Retina (tissue), 1 donor: ENCODE measurements around the gene MRPS5.
"Not testable (repeated sequence)": the region's sequence is repeated elsewhere in the genome, so short reads cannot be mapped to it uniquely, and the experiment has no call there.

Source experiments
- DNase-seq: peaks from one replicate; pipeline ENCODE4 v3.0.0-alpha.2; 2016

Gene MRPS5

DNA sequence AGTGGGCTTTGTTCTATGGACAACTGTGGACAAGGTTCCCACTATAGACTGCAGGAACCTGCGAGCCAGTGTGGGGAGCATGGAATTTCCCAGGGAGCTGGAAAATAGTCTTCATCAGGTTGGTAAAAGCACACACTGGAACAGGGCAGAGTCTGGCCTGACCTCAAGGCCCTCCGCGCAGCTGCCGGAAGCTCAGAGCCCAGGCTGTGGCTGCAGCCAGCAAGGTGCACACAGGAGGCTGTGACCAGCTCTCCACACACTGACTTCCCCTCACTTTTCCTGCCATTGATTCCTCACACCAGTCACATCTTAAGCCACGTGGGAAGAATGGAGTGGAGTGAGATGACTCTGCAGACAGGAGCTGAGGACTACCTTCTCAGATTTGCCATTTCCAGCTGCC lies 77.0 kb downstream of the MRPS5 start:
- DNase-seq: no peak

- DNase-seq: no peak
Observed at GRCh38 chr2:95043300-95044093, 78.1 kb downstream of the MRPS5 start.

DNA sequence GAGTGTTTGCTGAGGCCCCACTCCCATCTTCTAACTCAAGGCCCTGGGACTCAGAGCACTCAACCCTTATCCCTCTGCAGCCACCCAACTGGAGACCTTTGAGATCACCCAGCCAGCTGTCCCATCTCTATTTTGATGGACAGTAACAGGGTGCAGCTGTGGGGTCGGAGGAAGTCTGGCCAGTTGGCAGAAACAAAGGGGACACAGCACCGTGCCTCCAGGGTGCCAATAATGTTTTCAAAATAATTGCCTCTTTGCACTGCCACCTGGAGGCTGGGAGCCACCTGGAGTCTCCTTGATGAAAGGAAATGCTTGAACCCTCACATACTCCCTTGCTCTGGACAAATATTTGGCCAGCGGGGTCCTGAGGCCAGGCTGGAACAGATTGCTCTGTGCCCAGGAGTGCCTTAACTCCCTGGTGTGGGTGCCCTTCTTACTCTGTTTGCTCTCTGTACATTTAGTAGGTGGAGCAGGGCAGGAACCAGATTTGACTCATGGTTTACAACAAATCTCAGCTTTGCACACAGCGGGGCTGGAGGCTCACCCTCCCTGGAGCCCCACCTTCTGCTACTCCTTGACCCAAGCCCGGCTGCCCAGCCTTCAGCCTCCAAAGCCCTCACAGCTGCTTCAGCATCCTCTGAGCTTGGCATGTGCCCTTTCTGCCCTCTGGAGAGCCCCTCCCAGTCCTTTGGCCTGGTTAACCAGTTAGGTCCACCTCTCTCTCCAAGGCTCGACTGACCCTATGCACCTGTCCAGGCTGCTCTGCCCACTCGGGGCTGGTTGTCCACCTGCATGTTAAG lies 78.9 kb downstream of the MRPS5 start:
- DNase-seq: no peak

DNA sequence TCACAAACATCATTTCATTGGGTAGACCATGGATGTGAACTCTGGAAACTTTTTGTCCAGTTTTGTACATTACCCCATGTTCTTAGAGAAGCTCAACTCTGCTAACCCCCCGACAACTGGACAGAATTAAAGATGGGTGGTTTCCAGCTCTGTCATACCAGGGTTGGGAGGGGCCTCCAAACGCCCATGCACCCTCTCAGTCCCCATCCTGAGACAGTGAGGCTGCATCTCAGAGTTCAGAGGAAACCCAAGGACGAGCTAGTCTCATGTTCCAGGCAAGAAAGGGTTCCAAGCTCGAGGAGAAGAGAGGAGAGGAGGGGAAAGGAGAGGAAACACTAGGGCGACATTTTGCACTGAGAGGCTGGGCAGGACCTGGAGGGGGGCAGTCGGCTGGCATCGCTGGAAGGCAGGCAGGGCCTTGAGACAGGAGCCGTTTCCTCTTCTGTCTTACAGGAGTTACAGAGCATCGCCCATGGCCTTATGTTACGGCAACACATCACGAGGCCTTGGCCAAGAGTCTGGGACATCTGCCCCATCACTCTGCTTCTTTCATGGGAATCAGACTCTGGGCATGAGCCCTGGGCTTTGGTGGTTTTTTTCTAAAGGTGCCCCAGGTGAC lies 79.7 kb downstream of the MRPS5 start:
- no peak for DNase-seq

DNA sequence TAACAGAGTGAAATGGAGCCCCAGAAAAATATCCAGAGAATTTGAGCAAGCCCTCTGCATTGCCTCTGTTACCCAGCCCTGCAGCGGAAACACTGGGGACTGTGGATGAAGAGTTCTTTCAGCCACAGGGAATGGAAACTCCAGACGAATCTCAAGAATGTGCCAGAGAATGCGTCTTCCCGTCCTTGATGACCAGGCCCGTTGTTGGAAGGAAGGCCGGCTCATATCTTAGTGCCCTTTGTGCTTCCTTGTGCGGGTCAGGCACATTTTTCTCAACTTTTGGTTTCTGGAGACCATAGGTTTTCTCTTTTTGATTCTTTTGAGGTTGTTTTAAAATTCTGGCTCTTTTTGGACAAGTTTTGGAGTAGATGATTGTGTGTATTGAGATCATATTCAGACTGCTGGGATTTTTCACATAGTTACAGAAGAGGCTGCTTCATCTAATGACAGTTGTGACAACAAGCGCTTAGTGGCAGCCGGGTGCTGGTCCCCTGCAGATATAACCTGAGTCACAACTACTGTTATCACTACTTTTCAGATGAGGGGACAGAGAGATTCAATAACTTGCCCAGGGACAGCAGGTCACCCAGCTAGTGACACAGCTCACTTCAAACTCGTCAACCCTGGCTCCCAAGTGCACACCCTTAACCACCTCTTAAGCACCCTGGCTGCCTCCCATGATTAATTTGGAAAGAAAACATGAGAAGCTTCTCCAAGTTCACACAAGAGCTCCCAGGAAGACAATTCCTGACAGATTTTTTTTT lies 80.4 kb downstream of the MRPS5 start:
- DNase-seq: no peak

- DNase-seq: no peak
Observed at GRCh38 chr2:95040426-95040825, 81.2 kb downstream of the MRPS5 start.

GRCh38 chr2:95039978-95040377 lies 81.6 kb downstream of the MRPS5 start:
- no peak for DNase-seq

- no peak for DNase-seq
Observed at GRCh38 chr2:95039363-95039762, 82.2 kb downstream of the MRPS5 start.

DNA sequence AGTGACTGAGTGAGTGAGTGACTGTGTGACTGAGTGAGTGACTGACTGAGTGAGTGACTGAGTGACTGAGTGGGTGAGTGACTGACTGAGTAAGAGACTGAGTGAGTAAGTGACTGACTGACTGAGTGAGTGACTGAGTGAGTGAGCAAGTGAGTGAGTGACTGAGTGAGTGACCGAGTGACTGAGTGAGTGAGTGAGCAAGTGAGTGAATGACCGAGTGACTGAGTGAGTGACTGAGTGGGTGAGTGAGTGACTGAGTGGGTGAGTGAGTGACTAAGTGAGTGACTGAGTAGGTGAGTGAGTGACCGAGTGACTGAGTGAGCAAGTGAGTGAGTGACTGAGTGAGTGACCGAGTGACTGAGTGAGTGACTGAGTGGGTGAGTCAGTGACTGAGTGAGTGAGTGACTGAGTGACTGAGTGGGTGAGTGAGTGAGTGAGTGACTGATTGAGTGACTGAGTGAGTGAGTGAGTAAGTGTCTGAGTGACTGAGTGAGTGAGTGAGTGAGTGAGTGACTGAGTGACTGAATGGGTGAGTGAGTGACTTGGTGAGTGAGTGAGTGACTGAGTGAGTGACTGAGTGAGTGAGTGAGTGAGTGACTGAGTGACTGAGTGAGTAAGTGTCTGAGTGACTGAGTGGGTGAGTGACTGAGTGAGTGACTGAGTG lies 82.8 kb downstream of the MRPS5 start:
- no peak for DNase-seq

DNA sequence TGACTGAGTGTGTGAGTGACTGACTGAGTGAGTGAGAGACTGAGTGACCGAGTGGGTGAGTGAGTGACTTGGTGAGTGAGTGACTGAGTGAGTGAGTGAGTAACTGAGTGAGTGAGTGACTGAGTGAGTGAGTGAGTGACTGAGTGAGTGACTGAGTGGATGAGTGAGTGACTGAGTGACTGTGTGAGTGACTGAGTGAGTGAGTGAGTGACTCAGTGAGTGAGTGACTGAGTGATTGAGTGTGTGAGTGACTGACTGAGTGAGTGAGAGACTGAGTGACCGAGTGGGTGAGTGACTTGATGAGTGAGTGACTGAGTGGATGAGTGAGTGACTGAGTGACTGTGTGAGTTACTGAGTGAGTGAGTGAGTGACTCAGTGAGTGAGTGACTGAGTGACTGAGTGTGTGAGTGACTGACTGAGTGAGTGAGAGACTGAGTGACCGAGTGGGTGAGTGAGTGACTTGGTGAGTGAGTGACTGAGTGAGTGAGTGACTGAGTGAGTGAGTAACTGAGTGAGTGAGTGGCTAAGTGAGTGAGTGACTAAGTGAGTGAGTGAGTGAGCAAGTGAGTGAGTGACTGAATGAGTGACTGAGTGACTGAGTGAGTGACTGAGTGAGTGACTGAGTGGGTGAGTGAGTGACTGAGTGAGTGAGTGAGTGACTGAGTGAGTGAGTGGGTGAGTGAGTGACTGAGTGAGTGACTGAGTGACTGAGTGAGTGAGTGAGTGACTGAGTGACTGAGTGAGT lies 83.6 kb downstream of the MRPS5 start:
- not testable (repeated sequence) for DNase-seq

- DNase-seq: no peak
Observed at GRCh38 chr2:95037384-95037839, 84.2 kb downstream of the MRPS5 start.

DNA sequence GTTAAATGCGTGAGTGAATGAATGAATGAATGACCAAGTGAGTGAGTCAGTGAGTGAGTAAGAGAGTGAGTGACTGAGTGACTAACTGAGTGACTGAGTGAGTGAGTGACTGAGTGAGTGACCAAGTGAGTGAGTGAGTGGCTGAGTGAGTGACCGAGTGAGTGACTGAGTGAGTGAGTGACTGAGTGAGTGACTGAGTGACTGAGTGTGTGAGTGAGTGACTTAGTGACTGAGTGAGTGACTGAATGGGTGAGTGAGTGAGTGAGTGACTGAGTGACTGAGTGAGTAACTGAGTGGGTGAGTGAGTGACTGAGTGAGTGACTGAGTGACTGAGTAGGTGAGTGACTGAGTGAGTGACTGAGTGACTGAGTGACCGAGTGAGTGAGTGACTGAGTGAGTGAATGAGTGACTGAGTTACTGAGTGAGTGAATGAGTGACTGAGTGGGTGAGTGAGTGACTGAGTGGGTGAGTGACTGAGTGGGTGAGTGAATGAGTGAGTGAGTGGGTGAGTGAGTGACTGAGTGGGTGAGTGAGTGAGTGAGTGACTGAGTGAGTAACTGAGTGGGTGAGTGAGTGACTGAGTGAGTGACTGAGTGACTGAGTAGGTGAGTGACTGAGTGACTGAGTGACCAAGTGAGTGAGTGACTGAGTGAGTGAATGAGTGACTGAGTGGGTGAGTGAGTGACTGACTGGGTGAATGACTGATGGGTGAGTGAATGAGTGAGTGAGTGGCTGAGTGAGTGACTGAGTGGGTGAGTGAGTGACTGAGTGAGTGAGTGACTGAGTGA lies 84.8 kb downstream of the MRPS5 start:
- no peak for DNase-seq
